Esophagus squamous epithelium (tissue), 4 donors: Measurements from ENCODE around the gene STRBP.

Experiments used
- POLR2A ChIP-seq, 4 donors: fragments of 450-650 bp; IDR thresholded peaks; one replicate each; pipeline ENCODE4 v1.6.1; 2017; ENCODE audit warnings: antibody characterized with exemption in 4 of 4, mild to moderate bottlenecking in 4 of 4, moderate library complexity in 3 of 4
- TF ChIP-seq, protein P1 (sequence below), 6 experiments: fragments of 450-650 bp in 4 of 6; fragments of 200-600 bp in 2 of 6; sonication (generic) in 2 of 6; IDR thresholded peaks; one replicate each; pipeline ENCODE4 v1.5.1; 2016 to 2019; ENCODE audit warnings: antibody characterized with exemption in 6 of 6, mild to moderate bottlenecking in 4 of 6, moderate library complexity in 4 of 6

DNA sequence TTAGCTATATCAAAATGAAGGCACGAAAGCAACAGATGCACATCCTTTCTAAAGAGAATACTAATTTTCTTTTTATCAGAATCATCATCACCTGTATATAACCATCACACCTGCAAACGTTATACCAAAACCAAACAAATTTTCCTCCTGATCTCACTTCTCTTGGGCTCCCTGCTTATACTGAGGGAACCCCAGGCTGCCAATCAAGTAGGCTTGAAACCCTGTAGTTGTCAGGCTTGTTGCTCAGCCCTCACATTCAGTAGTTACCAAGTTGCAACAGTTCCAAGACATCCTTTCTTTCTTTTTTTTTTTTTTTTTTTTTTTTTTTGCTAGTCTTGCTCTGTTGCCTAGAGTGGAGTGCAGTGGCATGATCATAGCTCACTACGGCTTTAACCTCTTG is 12.7 kb downstream of the STRBP start:
- no peak for TF ChIP-seq POLR2A (IDR thresholded peaks at IDR 0.05)
- TF ChIP-seq, protein P1, sequence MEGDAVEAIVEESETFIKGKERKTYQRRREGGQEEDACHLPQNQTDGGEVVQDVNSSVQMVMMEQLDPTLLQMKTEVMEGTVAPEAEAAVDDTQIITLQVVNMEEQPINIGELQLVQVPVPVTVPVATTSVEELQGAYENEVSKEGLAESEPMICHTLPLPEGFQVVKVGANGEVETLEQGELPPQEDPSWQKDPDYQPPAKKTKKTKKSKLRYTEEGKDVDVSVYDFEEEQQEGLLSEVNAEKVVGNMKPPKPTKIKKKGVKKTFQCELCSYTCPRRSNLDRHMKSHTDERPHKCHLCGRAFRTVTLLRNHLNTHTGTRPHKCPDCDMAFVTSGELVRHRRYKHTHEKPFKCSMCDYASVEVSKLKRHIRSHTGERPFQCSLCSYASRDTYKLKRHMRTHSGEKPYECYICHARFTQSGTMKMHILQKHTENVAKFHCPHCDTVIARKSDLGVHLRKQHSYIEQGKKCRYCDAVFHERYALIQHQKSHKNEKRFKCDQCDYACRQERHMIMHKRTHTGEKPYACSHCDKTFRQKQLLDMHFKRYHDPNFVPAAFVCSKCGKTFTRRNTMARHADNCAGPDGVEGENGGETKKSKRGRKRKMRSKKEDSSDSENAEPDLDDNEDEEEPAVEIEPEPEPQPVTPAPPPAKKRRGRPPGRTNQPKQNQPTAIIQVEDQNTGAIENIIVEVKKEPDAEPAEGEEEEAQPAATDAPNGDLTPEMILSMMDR (IDR thresholded peaks at IDR 0.05) = no peak
